CD4-positive, alpha-beta T cell (primary cell): ENCODE data around the gene ZG16. TPM values are rescaled to one million over a fixed set of nuclear protein-coding genes. Genes with fewer than 3 reads are reported as not detected.

Experiments
- ATAC-seq: fragments of 200-7000 bp; cut with Tn5 transposase; one replicate; pipeline ENCODE4 v1.10.0; 2022; ENCODE audit warnings: mild to moderate bottlenecking; ENCODE audit not compliant: poor library complexity
- CTCF ChIA-PET: fragments of 350-600 bp; sonication (Branson Sonifier 250); formaldehyde crosslinking; loops from one replicate; lab custom pipeline; 2021; ENCODE audit warnings: antibody characterized with exemption, inconsistent platforms; lab: Charles Lee
- POLR2A ChIA-PET: fragments of 350-600 bp; sonication (Branson Sonifier 250); formaldehyde crosslinking; loops from one replicate; lab custom pipeline; 2021; ENCODE audit warnings: antibody characterized with exemption, inconsistent platforms; lab: Charles Lee
- DNase-seq, 14 experiments: peaks; one replicate each; pipeline ENCODE4 v3.0.0-alpha.2; 2013 to 2020; ENCODE audit warnings: mixed read lengths in 2 of 14
- H3K27ac ChIP-seq, 2 donors: one replicate each; pipeline versions ENCODE4 v1.5.1 to v1.7.0; 2013; ENCODE audit warnings: low read length in 2 of 2, low read depth in 1 of 2, mild to moderate bottlenecking in 1 of 2
- H3K27me3 ChIP-seq, 2 experiments: 1 replicate in 1 of 2; 2 replicates in 1 of 2; pipeline versions ENCODE4 v1.6.1 to v1.7.0; 2013; ENCODE audit warnings: low read length in 2 of 2, control low read depth in 1 of 2, mild to moderate bottlenecking in 1 of 2, moderate library complexity in 1 of 2; ENCODE audit not compliant: insufficient read depth in 2 of 2, control insufficient read depth in 1 of 2
- H3K36me3 ChIP-seq: one replicate; pipeline ENCODE4 v1.6.1; 2013; ENCODE audit warnings: low read length, control low read depth; ENCODE audit not compliant: insufficient read depth
- H3K4me1 ChIP-seq: one replicate; pipeline ENCODE4 v1.6.1; 2013; ENCODE audit warnings: low read length, control low read depth; ENCODE audit not compliant: insufficient read depth
- H3K4me3 ChIP-seq: one replicate; pipeline ENCODE4 v1.5.1; 2013; ENCODE audit warnings: mild to moderate bottlenecking, low read length, moderate library complexity
- H3K9me3 ChIP-seq, 2 experiments: 1 replicate in 1 of 2; 2 replicates in 1 of 2; pipeline versions ENCODE4 v1.6.1 to v1.7.0; 2013; ENCODE audit warnings: low read length in 2 of 2, mild to moderate bottlenecking in 2 of 2, control low read depth in 1 of 2, moderate library complexity in 1 of 2; ENCODE audit not compliant: control insufficient read depth in 1 of 2, insufficient read depth in 1 of 2
- H3K27ac Mint-ChIP-seq: one replicate; pipeline ENCODE4 v1.8.0; 2020; ENCODE audit warnings: mixed read lengths
- H3K27me3 Mint-ChIP-seq: one replicate; pipeline ENCODE4 v1.8.0; 2021; ENCODE audit warnings: mixed read lengths
- H3K36me3 Mint-ChIP-seq: one replicate; pipeline ENCODE4 v1.8.0; 2021; ENCODE audit warnings: low read depth, mixed read lengths
- H3K4me1 Mint-ChIP-seq: one replicate; pipeline ENCODE4 v1.8.0; 2021; ENCODE audit warnings: low read depth, mixed read lengths
- H3K4me3 Mint-ChIP-seq: one replicate; pipeline ENCODE4 v1.8.0; 2020; ENCODE audit warnings: mild to moderate bottlenecking, mixed read lengths
- H3K9me3 Mint-ChIP-seq: one replicate; pipeline ENCODE4 v1.8.0; 2020; ENCODE audit warnings: mixed read lengths
- CTCF ChIP-seq: fragments of 200-600 bp; IDR thresholded peaks from one replicate; pipeline ENCODE4 v1.8.0; 2022; ENCODE audit warnings: antibody characterized with exemption, mild to moderate bottlenecking
- intact Hi-C, 2 experiments: fragments of 100-400 bp; cut with DNase I in 1 of 2; cut with micrococcal nuclease in 1 of 2; formaldehyde crosslinking; loops; one replicate each; pipeline versions ENCODE4 v1.15.1 to v1.9.0; 2023 to 2025; cut with DNase I, micrococcal nuclease
- total RNA-seq, 174 experiments: library from RNA in 2 of 174; stranded (reverse) in 2 of 174; gene quantifications; one replicate each; pipeline ENCODE4 v1.2.3 and lab custom pipeline; 2021 to 2026

Gene ZG16
- total RNA-seq, 2 experiments from 2014 or later = not detected

- Histone ChIP-seq H3K4me3 (peak overlapping the region; percentile 93), H3K27me3 (no peaks in the 10 kb centered on the region), H3K36me3 (no peaks in the 10 kb centered on the region), H3K27ac (peak overlapping the region; percentile 82 to 83), H3K9me3 (no peaks in the 10 kb centered on the region), H3K4me1 (peaks cover 46% of the 10 kb centered on the region)
- H3K4me1 Mint-ChIP-seq = peaks cover 56% of the 10 kb centered on the region
- DNase-seq = no peak
- POLR2A ChIA-PET = interaction anchor here (0.5 to 8.9 kb wide), 31 partner anchors 14 to 796 kb away, joined by 3 to 217 read pairs (median 7); partner anchors contain the start of genes ASPHD1, C16orf54, CDIPT and CORO1A
- CTCF ChIA-PET = interaction anchor here (0.6 to 3.5 kb wide), 36 partner anchors 9 to 276 kb away, joined by 3 to 60 read pairs (median 5); partner anchors contain the start of genes ALDOA, C16orf54, PAGR1 and QPRT
- intact Hi-C loops = loop anchor here (1.0 to 5.0 kb wide), 7 partner anchors 16 to 89 kb away; partner anchors contain the start of gene PAGR1 (in 1 of the 2)
- TF ChIP-seq CTCF = no peak
- no peaks in the 10 kb centered on the region for H3K27me3 Mint-ChIP-seq
- peaks cover 24% of the 10 kb centered on the region for H3K36me3 Mint-ChIP-seq
- H3K9me3 Mint-ChIP-seq = no peaks in the 10 kb centered on the region
- H3K4me3 Mint-ChIP-seq = peak overlapping the region; percentile 96
- peak overlapping the region; percentile 97 for H3K27ac Mint-ChIP-seq
- ATAC-seq = no peak
These were observed 11.7 kb downstream of the ZG16 start for GRCh38 chr16:29789775-29790182.

GRCh38 chr16:29790183-29790948 lies 12.3 kb downstream of the ZG16 start, which contains the start of gene KIF22:
Gene KIF22 (plus strand): TSS chr16:29790751. CDS start chr16:29790760, 9 bp downstream.
- Histone ChIP-seq H3K27me3 (no peaks in the 10 kb centered on the region), H3K27ac (peak within 1 kb of the TSS; percentile 82 to 83), H3K4me1 (peaks cover 43% of the 10 kb centered on the region), H3K4me3 (peak within 1 kb of the TSS; percentile 93), H3K36me3 (peaks cover 5% of the 10 kb centered on the region), H3K9me3 (no peaks in the 10 kb centered on the region)
- DNase-seq = peak; percentile 99 to 100 (median 100)
- ChIA-PET CTCF (interaction anchor here (0.6 to 3.5 kb wide), 41 partner anchors 9 to 642 kb away, joined by 3 to 60 read pairs (median 4); partner anchors contain the start of genes ALDOA, C16orf54, PAGR1 and QPRT), POLR2A (interaction anchor here (0.5 to 8.9 kb wide), 32 partner anchors 13 to 796 kb away, joined by 3 to 217 read pairs (median 6); partner anchors contain the start of genes ASPHD1, C16orf54, CDIPT and CORO1A)
- peak; percentile 90 for ATAC-seq
- Mint-ChIP-seq H3K36me3 (peaks cover 24% of the 10 kb centered on the region), H3K27me3 (no peaks in the 10 kb centered on the region), H3K4me3 (peak within 1 kb of the TSS; percentile 96), H3K27ac (peak within 1 kb of the TSS; percentile 97), H3K4me1 (peaks cover 51% of the 10 kb centered on the region), H3K9me3 (no peaks in the 10 kb centered on the region)
- TF ChIP-seq CTCF = peak; percentile 80
- intact Hi-C loops = loop anchor here (1.0 to 2.0 kb wide), 6 partner anchors 15 to 90 kb away; partner anchors contain the start of gene PAGR1 (in 1 of the 2)
